Right ventricle myocardium superior (tissue), 1 donor: ENCODE measurements around the gene CLEC2D. TPM values are rescaled to one million over a fixed set of nuclear protein-coding genes. Genes with fewer than 3 reads are reported as not detected.
A peak's percentile ranks its signal among the peaks of the same experiment; 100 is the strongest.
"Not testable (repeated sequence)": the region's sequence is repeated elsewhere in the genome, so short reads cannot be mapped to it uniquely, and the experiment has no call there.

ENCODE experiments used
- ATAC-seq: fragments of 200-7000 bp; cut with Tn5 transposase; one replicate; pipeline ENCODE4 v1.9.1; 2020; ENCODE audit warnings: mild to moderate bottlenecking; ENCODE audit not compliant: poor library complexity
- DNase-seq: peaks from one replicate; pipeline ENCODE4 v3.0.0-alpha.2; 2020
- intact Hi-C: fragments of 100-400 bp; cut with DNase I; formaldehyde crosslinking; loops from one replicate; pipeline ENCODE4 v1.11.2; 2022
- total RNA-seq: library from RNA; stranded (reverse); fragmentation: NEBNext Ultra II Directional; extraction: Animal tissue kit (Norgen Biotek cat#: 25700); gene quantifications from one replicate; pipeline ENCODE4 v1.2.1, GENCODE V29; 2021
- donor health status: DM: no; HTN: yes; CAD: no; lungs with severe emphysema.

The CLEC2D gene
- total RNA-seq, 1 donor from 2014 or later, result 4.5 TPM

DNA sequence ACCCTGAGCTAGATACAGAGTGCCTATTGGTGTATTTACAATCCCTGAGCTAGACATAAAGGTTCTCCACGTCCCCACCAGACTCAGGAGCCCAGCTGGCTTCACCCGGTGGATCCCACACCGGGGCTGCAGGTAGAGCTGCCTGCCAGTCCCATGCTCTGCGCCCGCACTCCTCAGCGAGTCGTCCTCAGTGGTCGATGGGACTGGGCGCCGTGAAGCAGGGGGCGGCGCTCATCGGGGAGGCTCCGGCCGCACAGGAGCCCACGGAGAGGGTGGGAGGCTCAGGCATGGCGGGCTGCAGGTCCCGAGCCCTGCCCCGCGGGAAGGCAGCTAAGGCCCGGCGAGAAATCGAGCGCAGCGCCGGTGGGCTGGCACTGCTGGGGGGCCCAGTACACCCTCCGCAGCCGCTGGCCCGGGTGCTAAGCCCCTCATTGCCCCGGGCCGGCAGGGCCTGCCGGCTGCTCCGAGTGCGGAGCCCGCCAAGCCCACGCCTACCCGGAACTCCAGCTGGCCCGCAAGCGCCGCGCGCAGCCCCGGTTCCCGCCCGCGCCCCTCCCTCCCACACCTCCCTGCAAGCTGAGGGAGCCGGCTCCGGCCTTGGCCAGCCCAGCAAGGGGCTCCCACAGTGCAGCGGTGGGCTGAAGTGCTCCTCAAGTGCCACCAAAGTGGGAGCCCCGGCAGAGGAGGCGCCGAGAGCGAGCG is 70.0 kb downstream of the CLEC2D start:
- ATAC-seq, intact Hi-C loops: not testable (repeated sequence)
- DNase-seq, result peak; percentile 57

DNA sequence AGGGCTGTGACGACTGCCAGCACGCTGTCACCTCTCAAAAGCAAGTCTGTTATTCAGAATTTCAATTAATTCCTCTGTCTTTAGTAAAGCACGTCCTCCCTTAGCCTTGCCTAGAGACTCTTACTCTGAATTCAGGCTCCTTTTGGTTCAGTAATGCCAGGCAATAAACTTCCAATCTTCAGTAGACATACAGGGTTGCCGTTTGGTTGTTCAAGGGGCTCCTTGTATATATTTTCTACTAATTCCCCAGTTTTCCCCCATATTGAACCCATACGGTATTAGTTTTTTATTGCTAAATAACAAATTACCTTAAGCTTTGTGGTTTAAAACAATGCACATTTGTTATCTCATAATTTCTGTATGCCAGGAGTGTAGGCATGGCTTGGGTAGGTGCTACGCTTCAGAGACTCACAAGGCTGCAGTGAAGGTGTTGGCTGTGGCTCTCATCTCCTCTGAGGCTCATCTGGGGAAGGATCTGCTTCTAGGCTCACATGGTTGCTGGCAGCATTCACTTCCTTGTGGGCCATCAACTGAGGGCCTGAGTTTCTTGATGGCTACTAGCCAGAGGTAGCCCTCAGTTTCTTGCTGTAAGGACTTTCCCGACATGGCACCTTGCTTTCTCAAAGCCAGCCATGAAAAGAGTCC is 70.7 kb downstream of the CLEC2D start:
- intact Hi-C loops, result no loop called here
- ATAC-seq (peak; percentile 45), DNase-seq (no peak)

DNA sequence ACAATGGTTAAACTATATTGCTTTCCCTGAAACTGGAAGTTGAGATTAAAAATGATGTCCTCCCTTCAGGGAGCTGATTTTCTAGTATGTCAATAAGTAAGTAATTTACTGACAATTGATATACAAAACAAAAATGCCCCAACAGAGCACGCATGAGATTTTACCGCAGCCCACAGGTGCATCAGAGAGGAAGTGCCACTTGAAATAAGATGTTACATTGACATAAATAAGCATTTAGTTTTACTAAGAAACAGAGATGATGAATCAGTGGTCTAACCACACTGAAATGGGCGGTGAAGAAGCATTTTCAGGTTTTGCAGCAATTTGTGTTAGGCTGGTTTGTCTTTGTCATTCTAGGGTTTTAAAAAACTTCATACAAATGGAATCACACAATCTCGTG is 72.2 kb downstream of the CLEC2D start:
- no peak for ATAC-seq
- DNase-seq, result no peak
- intact Hi-C loops, result no loop called here

DNA sequence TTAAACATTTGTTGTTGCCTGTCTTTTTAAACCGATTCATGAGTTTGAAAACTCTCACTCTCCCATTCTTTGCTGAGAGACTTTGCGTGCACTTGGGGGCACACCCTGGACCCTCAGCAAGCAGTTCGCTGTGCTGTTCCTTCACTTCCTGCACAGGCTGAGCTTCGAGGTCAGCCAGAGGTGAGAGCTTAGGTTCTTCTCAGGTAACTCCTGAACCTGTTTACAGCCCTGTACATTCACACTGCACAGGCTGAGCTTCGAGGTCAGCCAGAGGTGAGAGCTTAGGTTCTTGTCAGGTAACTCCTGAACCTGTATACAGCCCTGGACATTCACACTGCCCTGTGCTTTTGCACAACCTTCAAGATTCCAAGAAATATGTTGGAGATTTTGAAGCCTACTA is 73.1 kb downstream of the CLEC2D start:
- DNase-seq (no peak), ATAC-seq (no peak)
- intact Hi-C loops, result no loop called here

DNA sequence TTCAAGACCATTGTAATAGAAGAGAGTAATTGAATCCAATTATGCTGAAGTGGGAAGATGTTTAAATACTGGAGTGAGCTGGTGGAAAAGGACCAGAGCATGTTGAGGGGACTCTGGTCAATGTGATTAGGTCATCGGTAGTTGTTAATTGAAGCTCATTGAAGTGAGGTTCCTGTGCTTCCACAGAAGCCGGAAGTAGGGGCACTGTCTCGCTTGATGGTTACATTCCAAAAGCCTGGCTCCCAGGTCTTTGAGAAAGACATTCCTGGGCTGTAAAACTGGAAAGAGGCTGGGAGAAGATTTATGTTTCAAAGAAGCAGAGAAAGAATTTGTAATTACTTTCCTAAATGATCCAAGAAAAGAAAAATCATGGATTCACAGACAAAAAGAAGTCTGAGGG is 75.7 kb downstream of the CLEC2D start:
- ATAC-seq (no peak), DNase-seq (no peak)
- intact Hi-C loops, result loop anchor here (5.0 kb wide), 1 partner anchor 182 kb away; no protein-coding TSS in a partner anchor

Other genes starting within 250 kb of the CLEC2D start
- not detected for gene KLRB1, start 61.8 kb upstream of the CLEC2D start, total RNA-seq
- gene CLECL1, start 63.4 kb downstream of the CLEC2D start, total RNA-seq, result not detected
- gene CD69, start 91.2 kb downstream of the CLEC2D start, total RNA-seq, result 0.40 TPM
- 0.30 TPM for gene KLRF1, start 157.8 kb downstream of the CLEC2D start, total RNA-seq
- 3.7 TPM for gene CLEC2B, start 199.6 kb downstream of the CLEC2D start, total RNA-seq
- not detected for gene KLRF2, start 211.8 kb downstream of the CLEC2D start, total RNA-seq